GM23338 (cell line): ENCODE measurements around the gene FGFR3.

Experiments
- CREB1 ChIP-seq: fragments of 250-450 bp; sonication (Bioruptor Pico); IDR thresholded peaks from 2 replicates; pipeline ENCODE4 v1.5.0; 2020; ENCODE audit warnings: low read depth, mild to moderate bottlenecking, moderate library complexity
- EZH2 ChIP-seq: fragments of 200-600 bp; sonication (generic); IDR thresholded peaks from one replicate; pipeline ENCODE4 v1.8.0; 2017; ENCODE audit warnings: antibody characterized with exemption, mild to moderate bottlenecking, low read depth; ENCODE audit not compliant: unreplicated experiment
- EZH2phosphoT487 ChIP-seq: fragments of 200-600 bp; sonication (generic); IDR thresholded peaks from one replicate; pipeline ENCODE4 v1.8.1; 2018; ENCODE audit warnings: antibody characterized with exemption; ENCODE audit not compliant: unreplicated experiment
- NANOG ChIP-seq: IDR thresholded peaks from 2 replicates; pipeline ENCODE4 v1.6.1; 2016; ENCODE audit warnings: antibody characterized with exemption, borderline replicate concordance
- POLR2AphosphoS5 ChIP-seq: IDR thresholded peaks from 2 replicates; pipeline ENCODE4 v1.6.1; 2016; ENCODE audit warnings: antibody characterized with exemption, low read depth
- STAT1 ChIP-seq: IDR thresholded peaks from one replicate; pipeline ENCODE4 v1.6.1; 2016; ENCODE audit warnings: antibody characterized with exemption; ENCODE audit not compliant: unreplicated experiment
- TF ChIP-seq, protein P1 (sequence below), 2 experiments: fragments of 200-600 bp in 1 of 2; sonication (generic) in 1 of 2; conservative IDR thresholded peaks; 2 replicates each; pipeline versions ENCODE4 v1.5.1 to v1.6.1; 2016 to 2017; ENCODE audit warnings: antibody characterized with exemption in 2 of 2, low read depth in 2 of 2, mild to moderate bottlenecking in 2 of 2, moderate library complexity in 1 of 2
- TF ChIP-seq, protein P2 (sequence below): IDR thresholded peaks from one replicate; pipeline ENCODE4 v1.6.1; 2018; ENCODE audit warnings: antibody characterized with exemption; ENCODE audit not compliant: unreplicated experiment
- TF ChIP-seq, protein P3 (sequence below): IDR thresholded peaks from 2 replicates; pipeline ENCODE4 v1.6.1; 2016; ENCODE audit warnings: antibody characterized with exemption

DNA sequence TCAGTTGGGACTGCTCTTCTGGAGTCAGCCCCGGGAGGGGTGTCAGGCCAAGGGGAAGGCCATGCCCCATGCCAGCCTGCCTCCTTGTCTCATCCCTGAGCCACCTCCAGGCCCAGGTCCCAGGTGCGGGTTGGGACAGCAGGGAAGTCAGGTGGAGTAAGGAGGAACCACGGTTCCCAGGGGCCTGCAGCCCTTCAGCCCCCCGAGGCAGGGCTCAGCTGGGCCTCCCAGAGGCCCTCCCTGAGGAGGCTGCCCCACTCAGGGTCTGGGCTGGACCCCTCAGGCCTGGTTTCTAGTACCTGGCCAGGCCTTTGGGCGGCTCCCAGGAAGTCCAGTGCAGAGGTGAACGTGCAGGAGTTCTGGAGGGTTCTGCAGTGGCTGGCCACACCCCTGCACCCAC is 23.4 kb upstream of the FGFR3 start:
- TF ChIP-seq, protein P1, sequence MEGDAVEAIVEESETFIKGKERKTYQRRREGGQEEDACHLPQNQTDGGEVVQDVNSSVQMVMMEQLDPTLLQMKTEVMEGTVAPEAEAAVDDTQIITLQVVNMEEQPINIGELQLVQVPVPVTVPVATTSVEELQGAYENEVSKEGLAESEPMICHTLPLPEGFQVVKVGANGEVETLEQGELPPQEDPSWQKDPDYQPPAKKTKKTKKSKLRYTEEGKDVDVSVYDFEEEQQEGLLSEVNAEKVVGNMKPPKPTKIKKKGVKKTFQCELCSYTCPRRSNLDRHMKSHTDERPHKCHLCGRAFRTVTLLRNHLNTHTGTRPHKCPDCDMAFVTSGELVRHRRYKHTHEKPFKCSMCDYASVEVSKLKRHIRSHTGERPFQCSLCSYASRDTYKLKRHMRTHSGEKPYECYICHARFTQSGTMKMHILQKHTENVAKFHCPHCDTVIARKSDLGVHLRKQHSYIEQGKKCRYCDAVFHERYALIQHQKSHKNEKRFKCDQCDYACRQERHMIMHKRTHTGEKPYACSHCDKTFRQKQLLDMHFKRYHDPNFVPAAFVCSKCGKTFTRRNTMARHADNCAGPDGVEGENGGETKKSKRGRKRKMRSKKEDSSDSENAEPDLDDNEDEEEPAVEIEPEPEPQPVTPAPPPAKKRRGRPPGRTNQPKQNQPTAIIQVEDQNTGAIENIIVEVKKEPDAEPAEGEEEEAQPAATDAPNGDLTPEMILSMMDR (conservative IDR thresholded peaks at IDR 0.05; ENCODE audit: low read depth in 2 of 2) = no peak
- TF ChIP-seq CREB1 (CRISPR knock-in tag) = no peak
- no peak for TF ChIP-seq NANOG
- no peak for TF ChIP-seq POLR2AphosphoS5
- TF ChIP-seq, protein P2, sequence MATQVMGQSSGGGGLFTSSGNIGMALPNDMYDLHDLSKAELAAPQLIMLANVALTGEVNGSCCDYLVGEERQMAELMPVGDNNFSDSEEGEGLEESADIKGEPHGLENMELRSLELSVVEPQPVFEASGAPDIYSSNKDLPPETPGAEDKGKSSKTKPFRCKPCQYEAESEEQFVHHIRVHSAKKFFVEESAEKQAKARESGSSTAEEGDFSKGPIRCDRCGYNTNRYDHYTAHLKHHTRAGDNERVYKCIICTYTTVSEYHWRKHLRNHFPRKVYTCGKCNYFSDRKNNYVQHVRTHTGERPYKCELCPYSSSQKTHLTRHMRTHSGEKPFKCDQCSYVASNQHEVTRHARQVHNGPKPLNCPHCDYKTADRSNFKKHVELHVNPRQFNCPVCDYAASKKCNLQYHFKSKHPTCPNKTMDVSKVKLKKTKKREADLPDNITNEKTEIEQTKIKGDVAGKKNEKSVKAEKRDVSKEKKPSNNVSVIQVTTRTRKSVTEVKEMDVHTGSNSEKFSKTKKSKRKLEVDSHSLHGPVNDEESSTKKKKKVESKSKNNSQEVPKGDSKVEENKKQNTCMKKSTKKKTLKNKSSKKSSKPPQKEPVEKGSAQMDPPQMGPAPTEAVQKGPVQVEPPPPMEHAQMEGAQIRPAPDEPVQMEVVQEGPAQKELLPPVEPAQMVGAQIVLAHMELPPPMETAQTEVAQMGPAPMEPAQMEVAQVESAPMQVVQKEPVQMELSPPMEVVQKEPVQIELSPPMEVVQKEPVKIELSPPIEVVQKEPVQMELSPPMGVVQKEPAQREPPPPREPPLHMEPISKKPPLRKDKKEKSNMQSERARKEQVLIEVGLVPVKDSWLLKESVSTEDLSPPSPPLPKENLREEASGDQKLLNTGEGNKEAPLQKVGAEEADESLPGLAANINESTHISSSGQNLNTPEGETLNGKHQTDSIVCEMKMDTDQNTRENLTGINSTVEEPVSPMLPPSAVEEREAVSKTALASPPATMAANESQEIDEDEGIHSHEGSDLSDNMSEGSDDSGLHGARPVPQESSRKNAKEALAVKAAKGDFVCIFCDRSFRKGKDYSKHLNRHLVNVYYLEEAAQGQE = no peak
- TF ChIP-seq EZH2phosphoT487 = no peak
- no peak for TF ChIP-seq STAT1
- TF ChIP-seq EZH2 = no peak
- TF ChIP-seq, protein P3, sequence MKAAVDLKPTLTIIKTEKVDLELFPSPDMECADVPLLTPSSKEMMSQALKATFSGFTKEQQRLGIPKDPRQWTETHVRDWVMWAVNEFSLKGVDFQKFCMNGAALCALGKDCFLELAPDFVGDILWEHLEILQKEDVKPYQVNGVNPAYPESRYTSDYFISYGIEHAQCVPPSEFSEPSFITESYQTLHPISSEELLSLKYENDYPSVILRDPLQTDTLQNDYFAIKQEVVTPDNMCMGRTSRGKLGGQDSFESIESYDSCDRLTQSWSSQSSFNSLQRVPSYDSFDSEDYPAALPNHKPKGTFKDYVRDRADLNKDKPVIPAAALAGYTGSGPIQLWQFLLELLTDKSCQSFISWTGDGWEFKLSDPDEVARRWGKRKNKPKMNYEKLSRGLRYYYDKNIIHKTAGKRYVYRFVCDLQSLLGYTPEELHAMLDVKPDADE = no peak
